K562 (cell line): ENCODE results near the gene PTP4A1. TPM values are rescaled to one million over a fixed set of nuclear protein-coding genes. Genes with fewer than 3 reads are reported as not detected.

Experiments
- C11orf30 ChIP-seq: fragments of 450-650 bp; IDR thresholded peaks from 2 replicates; pipeline ENCODE4 v1.6.1; 2016; ENCODE audit warnings: low read depth, mild to moderate bottlenecking
- FOXM1 ChIP-seq, 2 experiments: fragments of 450-650 bp in 1 of 2; sonication (generic) in 1 of 2; formaldehyde crosslinking in 1 of 2; IDR thresholded peaks; 2 replicates each; pipeline versions ENCODE4 v1.6.1 to v1.9.0; 2017 to 2022; ENCODE audit warnings: low read depth in 2 of 2, mild to moderate bottlenecking in 2 of 2, missing genetic modification reagents in 1 of 2, moderate library complexity in 1 of 2
- HOXB6 ChIP-seq: fragments of 250-450 bp; sonication (Bioruptor Pico); IDR thresholded peaks from 2 replicates; pipeline ENCODE4 v1.5.1; 2022; ENCODE audit warnings: mild to moderate bottlenecking, borderline replicate concordance
- MAFF ChIP-seq: IDR thresholded peaks from 2 replicates; pipeline ENCODE4 v1.6.1; 2012; ENCODE audit warnings: low read length, improper control_type of control experiment
- PCBP2 ChIP-seq: fragments of 200-400 bp; formaldehyde crosslinking; IDR thresholded peaks from 2 replicates; pipeline ENCODE4 v1.6.1; 2018; ENCODE audit warnings: low read length, low read depth, mild to moderate bottlenecking, moderate library complexity; ENCODE audit not compliant: poor library complexity, severe bottlenecking
- RAD21 ChIP-seq, 2 experiments: fragments of 250-450 bp in 1 of 2; fragments of 450-650 bp in 1 of 2; sonication (Bioruptor Pico) in 1 of 2; formaldehyde crosslinking in 1 of 2; IDR thresholded peaks in 1 of 2; conservative IDR thresholded peaks in 1 of 2; 2 replicates each; pipeline versions ENCODE4 v1.4.0 to v1.8.0; 2020 to 2022; ENCODE audit warnings: mild to moderate bottlenecking in 2 of 2, moderate library complexity in 1 of 2
- TBP ChIP-seq: optimal IDR thresholded peaks from 2 replicates; pipeline ENCODE3; 2011; ENCODE audit warnings: low read depth, low read length, improper control_type of control experiment
- TGIF2 ChIP-seq: sonication (generic); formaldehyde crosslinking; IDR thresholded peaks from 2 replicates; pipeline ENCODE4 v1.8.1; 2022; ENCODE audit warnings: mild to moderate bottlenecking, missing genetic modification reagents, moderate library complexity
- ZNF316 ChIP-seq: fragments of 450-650 bp; IDR thresholded peaks from 2 replicates; pipeline ENCODE4 v1.6.1; 2016
- polyA plus RNA-seq, 8 experiments: library from polyadenylated mRNA; depleted of rRNA in 4 of 8; stranded (reverse) in 5 of 8; unstranded in 3 of 8; fragments of >200 nt; fragmentation: Nextera tagmentation in 2 of 8; fragmentation: Illumina TruSeq in 1 of 8; extraction: Ambion mirVana in 2 of 8; extraction: Trizol in 1 of 8; gene quantifications; 2 replicates each; pipeline versions ENCODE4 v1.2.1 to v1.2.3, GENCODE V29; 2011 to 2014; ENCODE audit warnings: inconsistent platforms in 1 of 8, missing spikeins in 1 of 8
- total RNA-seq, 7 experiments: library from RNA; depleted of rRNA in 6 of 7; stranded (reverse); fragments of >200 nt in 6 of 7; fragmentation: Illumina TruSeq in 2 of 7; extraction: Trizol in 2 of 7; gene quantifications; 2 replicates each; pipeline versions ENCODE4 v1.2.1 to v1.2.3, GENCODE V29; 2011 to 2021; ENCODE audit warnings: low replicate concordance in 1 of 7
- TF ChIP-seq, protein P1 (sequence below): sonication (generic); formaldehyde crosslinking; IDR thresholded peaks from 2 replicates; pipeline ENCODE4 v1.8.1; 2023; ENCODE audit warnings: missing genetic modification reagents, mild to moderate bottlenecking, borderline replicate concordance
- TF ChIP-seq, protein P2 (sequence below): sonication (generic); formaldehyde crosslinking; IDR thresholded peaks from 2 replicates; pipeline ENCODE4 v1.8.0; 2023; ENCODE audit warnings: missing genetic modification reagents, mild to moderate bottlenecking, borderline replicate concordance

PTP4A1 gene
- total and polyA plus RNA-seq, 9 of the 15 experiments (the other 6 are each of a cell fraction or from before 2014, with no cell fraction given), result 3.7 to 67.5 (median 13.1) TPM

DNA sequence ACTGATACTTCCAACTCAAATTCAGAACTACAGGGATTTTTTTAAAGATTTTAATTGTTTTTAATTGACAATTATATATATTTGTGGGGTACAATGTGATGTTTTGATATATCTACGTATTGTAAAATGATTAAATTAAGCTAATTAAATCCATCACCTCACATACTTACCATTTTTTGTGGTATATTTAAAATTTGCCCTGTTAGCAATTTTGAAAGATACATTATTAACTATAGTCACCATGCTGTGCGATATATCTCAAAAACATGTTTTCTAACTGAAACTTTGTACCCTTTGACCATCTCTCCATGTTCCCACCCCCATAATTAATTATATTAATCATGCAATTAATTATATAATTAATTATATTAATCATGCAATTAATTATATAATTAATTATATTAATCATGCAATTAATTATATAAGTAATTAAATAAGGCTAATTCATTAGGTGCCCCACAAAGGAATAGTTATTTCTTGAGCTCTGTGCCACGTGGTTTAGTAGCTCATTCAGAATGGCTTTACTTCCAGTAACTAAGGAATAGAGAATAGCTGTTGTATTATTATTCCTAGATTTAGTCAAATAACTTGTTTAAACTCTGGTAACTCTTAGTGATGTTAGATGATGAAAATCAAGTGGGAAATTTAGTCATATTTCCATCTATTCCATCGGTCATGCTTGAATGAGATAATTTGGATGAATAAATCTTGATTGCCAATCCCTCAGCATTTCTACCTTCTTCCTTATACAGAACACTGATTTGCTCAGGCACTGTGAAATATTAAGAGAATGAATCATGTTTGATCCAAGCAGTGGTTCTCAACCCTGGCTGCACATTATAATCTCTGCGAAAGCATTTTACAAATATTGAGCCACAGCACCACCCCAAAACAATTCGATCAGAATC, 25.1 kb downstream of the PTP4A1 start (continued):
- TF ChIP-seq, protein P1, sequence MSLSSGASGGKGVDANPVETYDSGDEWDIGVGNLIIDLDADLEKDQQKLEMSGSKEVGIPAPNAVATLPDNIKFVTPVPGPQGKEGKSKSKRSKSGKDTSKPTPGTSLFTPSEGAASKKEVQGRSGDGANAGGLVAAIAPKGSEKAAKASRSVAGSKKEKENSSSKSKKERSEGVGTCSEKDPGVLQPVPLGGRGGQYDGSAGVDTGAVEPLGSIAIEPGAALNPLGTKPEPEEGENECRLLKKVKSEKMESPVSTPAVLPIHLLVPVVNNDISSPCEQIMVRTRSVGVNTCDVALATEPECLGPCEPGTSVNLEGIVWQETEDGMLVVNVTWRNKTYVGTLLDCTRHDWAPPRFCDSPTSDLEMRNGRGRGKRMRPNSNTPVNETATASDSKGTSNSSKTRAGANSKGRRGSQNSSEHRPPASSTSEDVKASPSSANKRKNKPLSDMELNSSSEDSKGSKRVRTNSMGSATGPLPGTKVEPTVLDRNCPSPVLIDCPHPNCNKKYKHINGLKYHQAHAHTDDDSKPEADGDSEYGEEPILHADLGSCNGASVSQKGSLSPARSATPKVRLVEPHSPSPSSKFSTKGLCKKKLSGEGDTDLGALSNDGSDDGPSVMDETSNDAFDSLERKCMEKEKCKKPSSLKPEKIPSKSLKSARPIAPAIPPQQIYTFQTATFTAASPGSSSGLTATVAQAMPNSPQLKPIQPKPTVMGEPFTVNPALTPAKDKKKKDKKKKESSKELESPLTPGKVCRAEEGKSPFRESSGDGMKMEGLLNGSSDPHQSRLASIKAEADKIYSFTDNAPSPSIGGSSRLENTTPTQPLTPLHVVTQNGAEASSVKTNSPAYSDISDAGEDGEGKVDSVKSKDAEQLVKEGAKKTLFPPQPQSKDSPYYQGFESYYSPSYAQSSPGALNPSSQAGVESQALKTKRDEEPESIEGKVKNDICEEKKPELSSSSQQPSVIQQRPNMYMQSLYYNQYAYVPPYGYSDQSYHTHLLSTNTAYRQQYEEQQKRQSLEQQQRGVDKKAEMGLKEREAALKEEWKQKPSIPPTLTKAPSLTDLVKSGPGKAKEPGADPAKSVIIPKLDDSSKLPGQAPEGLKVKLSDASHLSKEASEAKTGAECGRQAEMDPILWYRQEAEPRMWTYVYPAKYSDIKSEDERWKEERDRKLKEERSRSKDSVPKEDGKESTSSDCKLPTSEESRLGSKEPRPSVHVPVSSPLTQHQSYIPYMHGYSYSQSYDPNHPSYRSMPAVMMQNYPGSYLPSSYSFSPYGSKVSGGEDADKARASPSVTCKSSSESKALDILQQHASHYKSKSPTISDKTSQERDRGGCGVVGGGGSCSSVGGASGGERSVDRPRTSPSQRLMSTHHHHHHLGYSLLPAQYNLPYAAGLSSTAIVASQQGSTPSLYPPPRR (CRISPR knock-in tag), result no peak
- TF ChIP-seq, protein P2, sequence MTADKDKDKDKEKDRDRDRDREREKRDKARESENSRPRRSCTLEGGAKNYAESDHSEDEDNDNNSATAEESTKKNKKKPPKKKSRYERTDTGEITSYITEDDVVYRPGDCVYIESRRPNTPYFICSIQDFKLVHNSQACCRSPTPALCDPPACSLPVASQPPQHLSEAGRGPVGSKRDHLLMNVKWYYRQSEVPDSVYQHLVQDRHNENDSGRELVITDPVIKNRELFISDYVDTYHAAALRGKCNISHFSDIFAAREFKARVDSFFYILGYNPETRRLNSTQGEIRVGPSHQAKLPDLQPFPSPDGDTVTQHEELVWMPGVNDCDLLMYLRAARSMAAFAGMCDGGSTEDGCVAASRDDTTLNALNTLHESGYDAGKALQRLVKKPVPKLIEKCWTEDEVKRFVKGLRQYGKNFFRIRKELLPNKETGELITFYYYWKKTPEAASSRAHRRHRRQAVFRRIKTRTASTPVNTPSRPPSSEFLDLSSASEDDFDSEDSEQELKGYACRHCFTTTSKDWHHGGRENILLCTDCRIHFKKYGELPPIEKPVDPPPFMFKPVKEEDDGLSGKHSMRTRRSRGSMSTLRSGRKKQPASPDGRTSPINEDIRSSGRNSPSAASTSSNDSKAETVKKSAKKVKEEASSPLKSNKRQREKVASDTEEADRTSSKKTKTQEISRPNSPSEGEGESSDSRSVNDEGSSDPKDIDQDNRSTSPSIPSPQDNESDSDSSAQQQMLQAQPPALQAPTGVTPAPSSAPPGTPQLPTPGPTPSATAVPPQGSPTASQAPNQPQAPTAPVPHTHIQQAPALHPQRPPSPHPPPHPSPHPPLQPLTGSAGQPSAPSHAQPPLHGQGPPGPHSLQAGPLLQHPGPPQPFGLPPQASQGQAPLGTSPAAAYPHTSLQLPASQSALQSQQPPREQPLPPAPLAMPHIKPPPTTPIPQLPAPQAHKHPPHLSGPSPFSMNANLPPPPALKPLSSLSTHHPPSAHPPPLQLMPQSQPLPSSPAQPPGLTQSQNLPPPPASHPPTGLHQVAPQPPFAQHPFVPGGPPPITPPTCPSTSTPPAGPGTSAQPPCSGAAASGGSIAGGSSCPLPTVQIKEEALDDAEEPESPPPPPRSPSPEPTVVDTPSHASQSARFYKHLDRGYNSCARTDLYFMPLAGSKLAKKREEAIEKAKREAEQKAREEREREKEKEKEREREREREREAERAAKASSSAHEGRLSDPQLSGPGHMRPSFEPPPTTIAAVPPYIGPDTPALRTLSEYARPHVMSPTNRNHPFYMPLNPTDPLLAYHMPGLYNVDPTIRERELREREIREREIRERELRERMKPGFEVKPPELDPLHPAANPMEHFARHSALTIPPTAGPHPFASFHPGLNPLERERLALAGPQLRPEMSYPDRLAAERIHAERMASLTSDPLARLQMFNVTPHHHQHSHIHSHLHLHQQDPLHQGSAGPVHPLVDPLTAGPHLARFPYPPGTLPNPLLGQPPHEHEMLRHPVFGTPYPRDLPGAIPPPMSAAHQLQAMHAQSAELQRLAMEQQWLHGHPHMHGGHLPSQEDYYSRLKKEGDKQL (CRISPR knock-in tag), result no peak
- TF ChIP-seq TGIF2 (CRISPR knock-in tag), result no peak
- TF ChIP-seq C11orf30, result peak; percentile 68
- no peak for TF ChIP-seq RAD21 (CRISPR knock-in tag; conservative IDR thresholded peaks at IDR 0.05 in 1 of 2, IDR thresholded peaks at IDR 0.05 in 1 of 2)
- TF ChIP-seq TBP, result no peak
- TF ChIP-seq HOXB6 (CRISPR knock-in tag), result no peak
- no peak for TF ChIP-seq FOXM1 (IDR thresholded peaks at IDR 0.05; ENCODE audit: low read depth)
- no peak for TF ChIP-seq FOXM1 (CRISPR knock-in tag; IDR thresholded peaks at IDR 0.05; ENCODE audit: low read depth)
- no peak for TF ChIP-seq PCBP2
- peak; percentile 81 for TF ChIP-seq ZNF316
- TF ChIP-seq MAFF, result peak; percentile 53
- TF ChIP-seq, all 486 proteins: peak for 5
